ENCODE data around the gene SELP. TPM values are rescaled to one million over a fixed set of nuclear protein-coding genes. Genes with fewer than 3 reads are reported as not detected.

Gene SELP
- total and polyA plus RNA-seq, 2 of the 13 experiments (the other 11 are each of a cell fraction or from before 2014, with no cell fraction given) = 0.11 TPM; not detected in 1

DNA sequence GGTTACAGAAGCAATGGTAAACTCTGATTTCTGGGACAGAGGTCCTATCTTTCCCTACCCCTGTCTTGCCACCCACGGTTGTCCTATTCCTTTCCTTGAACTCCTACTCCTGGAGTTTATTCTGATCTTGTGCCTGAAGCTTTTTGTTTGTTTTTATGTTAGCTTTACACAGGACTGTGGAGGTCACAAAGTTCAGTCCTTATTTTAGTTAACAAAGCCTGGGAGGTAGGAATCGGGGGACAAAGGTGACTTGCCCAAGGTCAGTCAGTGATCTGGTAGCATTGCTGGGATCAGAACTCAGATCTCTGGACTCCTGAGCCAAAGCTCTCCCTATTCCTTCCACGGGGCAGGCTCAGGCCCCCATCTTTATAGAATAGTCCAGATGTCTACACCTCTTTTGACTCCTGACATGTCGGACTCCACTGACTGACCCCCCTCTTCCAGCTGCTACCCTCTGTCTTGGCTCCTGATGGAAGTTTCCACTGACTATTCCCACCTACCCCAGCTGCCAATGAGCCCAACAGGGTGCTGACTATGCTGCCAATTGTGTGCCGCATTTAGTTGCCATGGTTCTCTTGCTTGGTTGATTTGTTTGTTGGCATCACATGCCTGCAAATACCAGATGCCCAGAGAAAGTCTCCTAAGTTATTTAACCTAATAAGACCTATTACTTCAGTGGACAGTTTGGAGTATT lies 53.5 kb downstream of the SELP start (continued):
- TF ChIP-seq STAT6 (CRISPR knock-in tag; IDR thresholded peaks at IDR 0.05; ENCODE audit: borderline replicate concordance) (no peak), ZSCAN30 (CRISPR knock-in tag; IDR thresholded peaks at IDR 0.05) (0 out of 2 replicates have a peak, but pooled peaks have one; percentile 35), UBTF (CRISPR knock-in tag; IDR thresholded peaks at IDR 0.05) (no peak), KAT8 (CRISPR knock-in tag; IDR thresholded peaks at IDR 0.05) (no peak; the same call in 1 of the 2 replicates), RARA (CRISPR knock-in tag; IDR thresholded peaks at IDR 0.05) (peak; percentile 91), CCAR2 (optimal IDR thresholded peaks at IDR 0.05; ENCODE audit: low read depth, low read length) (no peak), MED8 (CRISPR knock-in tag; IDR thresholded peaks at IDR 0.05; ENCODE audit: insufficient replicate concordance) (no peak), ZNF280B (CRISPR knock-in tag; IDR thresholded peaks at IDR 0.05; ENCODE audit: borderline replicate concordance) (no peak), ZBTB2 (CRISPR knock-in tag; IDR thresholded peaks at IDR 0.05; ENCODE audit: low read depth) (no peak), SOX6 (IDR thresholded peaks at IDR 0.05) (no peak), SOX6 (CRISPR knock-in tag; IDR thresholded peaks at IDR 0.05) (peak; percentile 94), ZNF230 (CRISPR knock-in tag; IDR thresholded peaks at IDR 0.05) (no peak), SP1 (IDR thresholded peaks at IDR 0.05) (no peak), SP1 (CRISPR knock-in tag; IDR thresholded peaks at IDR 0.05) (no peak)
- TF ChIP-seq, protein P1, sequence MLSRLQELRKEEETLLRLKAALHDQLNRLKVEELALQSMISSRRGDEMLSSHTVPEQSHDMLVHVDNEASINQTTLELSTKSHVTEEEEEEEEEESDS (CRISPR knock-in tag; IDR thresholded peaks at IDR 0.05; ENCODE audit: borderline replicate concordance) = no peak
- TF ChIP-seq, protein P2, sequence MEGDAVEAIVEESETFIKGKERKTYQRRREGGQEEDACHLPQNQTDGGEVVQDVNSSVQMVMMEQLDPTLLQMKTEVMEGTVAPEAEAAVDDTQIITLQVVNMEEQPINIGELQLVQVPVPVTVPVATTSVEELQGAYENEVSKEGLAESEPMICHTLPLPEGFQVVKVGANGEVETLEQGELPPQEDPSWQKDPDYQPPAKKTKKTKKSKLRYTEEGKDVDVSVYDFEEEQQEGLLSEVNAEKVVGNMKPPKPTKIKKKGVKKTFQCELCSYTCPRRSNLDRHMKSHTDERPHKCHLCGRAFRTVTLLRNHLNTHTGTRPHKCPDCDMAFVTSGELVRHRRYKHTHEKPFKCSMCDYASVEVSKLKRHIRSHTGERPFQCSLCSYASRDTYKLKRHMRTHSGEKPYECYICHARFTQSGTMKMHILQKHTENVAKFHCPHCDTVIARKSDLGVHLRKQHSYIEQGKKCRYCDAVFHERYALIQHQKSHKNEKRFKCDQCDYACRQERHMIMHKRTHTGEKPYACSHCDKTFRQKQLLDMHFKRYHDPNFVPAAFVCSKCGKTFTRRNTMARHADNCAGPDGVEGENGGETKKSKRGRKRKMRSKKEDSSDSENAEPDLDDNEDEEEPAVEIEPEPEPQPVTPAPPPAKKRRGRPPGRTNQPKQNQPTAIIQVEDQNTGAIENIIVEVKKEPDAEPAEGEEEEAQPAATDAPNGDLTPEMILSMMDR (CRISPR knock-in tag; IDR thresholded peaks at IDR 0.05) = no peak
- TF ChIP-seq, protein P3, sequence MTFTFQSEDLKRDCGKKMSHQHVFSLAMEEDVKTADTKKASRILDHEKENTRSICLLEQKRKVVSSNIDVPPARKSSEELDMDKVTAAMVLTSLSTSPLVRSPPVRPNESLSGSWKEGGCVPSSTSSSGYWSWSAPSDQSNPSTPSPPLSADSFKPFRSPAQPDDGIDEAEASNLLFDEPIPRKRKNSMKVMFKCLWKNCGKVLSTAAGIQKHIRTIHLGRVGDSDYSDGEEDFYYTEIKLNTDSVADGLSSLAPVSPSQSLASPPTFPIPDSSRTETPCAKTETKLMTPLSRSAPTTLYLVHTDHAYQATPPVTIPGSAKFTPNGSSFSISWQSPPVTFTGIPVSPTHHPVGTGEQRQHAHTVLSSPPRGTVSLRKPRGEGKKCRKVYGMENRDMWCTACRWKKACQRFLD (CRISPR knock-in tag; IDR thresholded peaks at IDR 0.05; ENCODE audit: borderline replicate concordance) = no peak

Measured in HepG2 (cell line).